PC-9 (cell line): Measurements from ENCODE around the gene USP8. TPM values are rescaled to one million over a fixed set of nuclear protein-coding genes. Genes with fewer than 3 reads are reported as not detected.

Source experiments
- BruUV-seq: library from RNA; stranded (reverse); fragments of 400-500 nt; replicated peaks from 2 replicates; lab custom pipeline; 2021; lab: Mats Ljungman, UMichigan
- CTCF ChIA-PET: fragments of 300-600 bp; sonication (Branson Sonifier 250); formaldehyde crosslinking; loops from one replicate; lab custom pipeline; 2022; ENCODE audit warnings: antibody characterized with exemption; lab: Charles Lee
- POLR2A ChIA-PET: fragments of 300-600 bp; sonication (Branson Sonifier 250); formaldehyde crosslinking; loops from one replicate; lab custom pipeline; 2022; ENCODE audit warnings: antibody characterized with exemption; ENCODE audit not compliant: unreplicated experiment; lab: Charles Lee
- DNase-seq, 2 experiments: peaks; one replicate each; pipeline versions ENCODE4 v3.0.0 to v3.0.0-alpha.2; 2015 to 2022; ENCODE audit warnings: mixed read lengths in 1 of 2
- H2AFZ ChIP-seq: fragments of 200-600 bp; sonication (generic); 2 replicates; pipeline ENCODE4 v1.8.1; 2017; ENCODE audit warnings: antibody characterized with exemption
- H3F3A ChIP-seq: fragments of 200-600 bp; sonication (generic); 2 replicates; pipeline ENCODE4 v1.8.1; 2017; ENCODE audit warnings: antibody characterized with exemption, mild to moderate bottlenecking, low read depth; ENCODE audit not compliant: insufficient read depth
- H3K27ac ChIP-seq: fragments of 200-600 bp; sonication (generic); 2 replicates; pipeline ENCODE4 v1.6.1; 2016; ENCODE audit warnings: mixed run types
- H3K27me3 ChIP-seq: fragments of 200-600 bp; sonication (generic); 2 replicates; pipeline ENCODE4 v1.6.1; 2016; ENCODE audit warnings: low read depth, mixed run types; ENCODE audit not compliant: insufficient read depth
- H3K36me3 ChIP-seq: fragments of 200-600 bp; sonication (generic); 2 replicates; pipeline ENCODE4 v1.6.1; 2016; ENCODE audit warnings: low read depth, mixed run types
- H3K4me1 ChIP-seq: fragments of 200-600 bp; sonication (generic); replicated peaks from 2 replicates; pipeline ENCODE4 v1.6.1; 2016; ENCODE audit warnings: mixed run types; ENCODE audit not compliant: insufficient read depth
- H3K4me2 ChIP-seq: fragments of 200-600 bp; sonication (generic); 2 replicates; pipeline ENCODE4 v1.6.1; 2017; ENCODE audit warnings: mixed run types
- H3K4me3 ChIP-seq: fragments of 200-600 bp; sonication (generic); 2 replicates; pipeline ENCODE4 v1.6.1; 2016; ENCODE audit warnings: mixed run types
- H3K79me2 ChIP-seq: fragments of 200-600 bp; sonication (generic); 2 replicates; pipeline ENCODE4 v1.6.1; 2017; ENCODE audit warnings: low read depth, mixed run types
- H3K9me2 ChIP-seq: fragments of 200-600 bp; sonication (generic); 2 replicates; pipeline ENCODE4 v1.8.1; 2017; ENCODE audit warnings: mild to moderate bottlenecking; ENCODE audit not compliant: insufficient read depth
- H3K9me3 ChIP-seq: fragments of 200-600 bp; sonication (generic); 2 replicates; pipeline ENCODE4 v1.8.1; 2016; ENCODE audit warnings: low read depth; ENCODE audit not compliant: insufficient read depth
- H4K20me1 ChIP-seq: fragments of 200-600 bp; sonication (generic); 2 replicates; pipeline ENCODE4 v1.8.1; 2017; ENCODE audit not compliant: insufficient read depth
- EZH2 ChIP-seq: fragments of 200-600 bp; sonication (generic); IDR thresholded peaks from 2 replicates; pipeline ENCODE4 v1.8.0; 2017; ENCODE audit warnings: antibody characterized with exemption, low read depth
- intact Hi-C: fragments of 100-400 bp; cut with micrococcal nuclease; formaldehyde crosslinking; loops from one replicate; pipeline ENCODE4 v1.10.0; 2022; ENCODE audit not compliant: unreplicated experiment
- total RNA-seq: library from RNA; stranded (reverse); gene quantifications from 2 replicates; pipeline ENCODE4 v1.2.3, GENCODE V29; 2021
- TF ChIP-seq, protein P1 (sequence below): fragments of 200-600 bp; sonication (generic); conservative IDR thresholded peaks from 2 replicates; pipeline ENCODE4 v1.6.1; 2017; ENCODE audit warnings: mixed run types, antibody characterized with exemption, mild to moderate bottlenecking, moderate library complexity

The USP8 gene
- total RNA-seq, 1 experiment from 2014 or later: 70.7 TPM

DNA sequence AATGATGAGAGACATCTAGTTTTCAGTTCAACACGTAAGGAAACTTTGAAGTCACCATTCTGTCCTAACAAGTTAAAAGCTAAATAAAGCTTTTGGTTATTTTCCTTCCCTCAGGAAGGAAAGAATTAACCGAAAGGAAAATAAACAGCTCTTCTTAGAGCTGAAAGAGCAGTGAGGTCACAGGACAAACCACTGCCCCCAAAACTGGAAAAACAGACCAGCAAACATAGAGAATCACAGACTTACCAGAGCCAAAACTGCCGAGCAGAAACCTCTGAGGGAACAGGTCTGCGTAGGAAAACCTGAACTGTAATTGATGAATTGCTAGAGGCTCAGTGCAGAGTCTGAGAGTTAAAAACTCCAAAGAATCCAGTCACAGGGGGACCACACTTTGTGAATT, 107.6 kb downstream of the USP8 start:
- H2AFZ ChIP-seq: no peak overlapping the region
- H3K36me3 ChIP-seq: no peaks in the 10 kb centered on the region
- no peaks in the 10 kb centered on the region for H3K27me3 ChIP-seq
- no peak overlapping the region for H3K27ac ChIP-seq
- intact Hi-C loops: no loop called here
- H3K4me1 ChIP-seq: no peaks in the 10 kb centered on the region
- no peaks in the 10 kb centered on the region for H3F3A ChIP-seq
- H3K4me3 ChIP-seq: no peak overlapping the region
- TF ChIP-seq EZH2: no peak
- CTCF ChIA-PET: no interaction called here
- no peak for DNase-seq
- no peaks in the 10 kb centered on the region for H4K20me1 ChIP-seq
- no TSS peak for BruUV-seq
- no peaks in the 10 kb centered on the region for H3K9me2 ChIP-seq
- POLR2A ChIA-PET: no interaction called here
- no peak overlapping the region for H3K4me2 ChIP-seq
- H3K9me3 ChIP-seq: no peaks in the 10 kb centered on the region
- H3K79me2 ChIP-seq: no peaks in the 10 kb centered on the region

DNA sequence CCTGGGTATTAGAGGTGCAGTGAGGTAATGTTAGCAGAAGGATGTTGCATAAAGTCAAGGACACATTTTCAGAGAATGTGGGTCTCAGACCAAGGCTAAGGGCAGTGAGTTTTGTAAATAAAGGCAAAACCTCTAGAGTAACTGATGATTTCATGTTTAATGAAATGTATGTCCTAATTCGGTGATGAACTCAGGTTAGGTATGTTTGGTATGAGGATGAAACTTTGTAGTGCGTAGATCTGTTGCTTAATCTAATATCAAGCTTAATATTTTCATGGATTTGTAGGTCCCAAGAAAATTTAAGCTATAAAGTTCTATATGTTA, 118.6 kb downstream of the USP8 start:
- H3K27me3 ChIP-seq: no peaks in the 10 kb centered on the region
- no peak overlapping the region for H3K4me3 ChIP-seq
- no peaks in the 10 kb centered on the region for H3F3A ChIP-seq
- BruUV-seq: no TSS peak
- H3K36me3 ChIP-seq: no peaks in the 10 kb centered on the region
- no peak overlapping the region for H3K4me2 ChIP-seq
- intact Hi-C loops: no loop called here
- peak in 1 of 2 experiments; percentile 50 for DNase-seq
- POLR2A ChIA-PET: no interaction called here
- H3K9me3 ChIP-seq: no peaks in the 10 kb centered on the region
- CTCF ChIA-PET: no interaction called here
- no peaks in the 10 kb centered on the region for H3K9me2 ChIP-seq
- no peaks in the 10 kb centered on the region for H3K79me2 ChIP-seq
- H3K27ac ChIP-seq: no peak overlapping the region
- no peaks in the 10 kb centered on the region for H4K20me1 ChIP-seq
- no peak for TF ChIP-seq EZH2
- TF ChIP-seq, protein P1, sequence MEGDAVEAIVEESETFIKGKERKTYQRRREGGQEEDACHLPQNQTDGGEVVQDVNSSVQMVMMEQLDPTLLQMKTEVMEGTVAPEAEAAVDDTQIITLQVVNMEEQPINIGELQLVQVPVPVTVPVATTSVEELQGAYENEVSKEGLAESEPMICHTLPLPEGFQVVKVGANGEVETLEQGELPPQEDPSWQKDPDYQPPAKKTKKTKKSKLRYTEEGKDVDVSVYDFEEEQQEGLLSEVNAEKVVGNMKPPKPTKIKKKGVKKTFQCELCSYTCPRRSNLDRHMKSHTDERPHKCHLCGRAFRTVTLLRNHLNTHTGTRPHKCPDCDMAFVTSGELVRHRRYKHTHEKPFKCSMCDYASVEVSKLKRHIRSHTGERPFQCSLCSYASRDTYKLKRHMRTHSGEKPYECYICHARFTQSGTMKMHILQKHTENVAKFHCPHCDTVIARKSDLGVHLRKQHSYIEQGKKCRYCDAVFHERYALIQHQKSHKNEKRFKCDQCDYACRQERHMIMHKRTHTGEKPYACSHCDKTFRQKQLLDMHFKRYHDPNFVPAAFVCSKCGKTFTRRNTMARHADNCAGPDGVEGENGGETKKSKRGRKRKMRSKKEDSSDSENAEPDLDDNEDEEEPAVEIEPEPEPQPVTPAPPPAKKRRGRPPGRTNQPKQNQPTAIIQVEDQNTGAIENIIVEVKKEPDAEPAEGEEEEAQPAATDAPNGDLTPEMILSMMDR: no peak
- no peak overlapping the region for H2AFZ ChIP-seq
- no peaks in the 10 kb centered on the region for H3K4me1 ChIP-seq

DNA sequence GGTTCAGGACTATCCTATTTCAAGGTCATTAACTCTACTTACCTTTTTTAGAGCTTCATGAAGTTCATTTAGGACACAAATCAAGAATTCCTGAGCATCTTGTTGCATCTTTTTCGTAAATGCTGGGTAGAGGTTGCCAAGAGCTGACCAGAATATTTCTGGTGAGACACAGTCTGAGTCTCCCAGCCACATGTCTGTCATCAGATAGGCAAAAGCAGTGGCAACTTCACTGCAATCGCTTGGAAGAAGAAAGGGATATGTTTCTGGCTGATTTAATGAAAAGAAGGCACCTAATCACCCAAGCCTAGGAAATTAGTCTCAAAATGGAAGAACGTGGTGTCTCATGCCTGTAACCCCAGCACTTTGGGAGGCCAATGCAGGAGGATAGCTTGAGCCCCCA, 119.4 kb downstream of the USP8 start:
- CTCF ChIA-PET: no interaction called here

DNA sequence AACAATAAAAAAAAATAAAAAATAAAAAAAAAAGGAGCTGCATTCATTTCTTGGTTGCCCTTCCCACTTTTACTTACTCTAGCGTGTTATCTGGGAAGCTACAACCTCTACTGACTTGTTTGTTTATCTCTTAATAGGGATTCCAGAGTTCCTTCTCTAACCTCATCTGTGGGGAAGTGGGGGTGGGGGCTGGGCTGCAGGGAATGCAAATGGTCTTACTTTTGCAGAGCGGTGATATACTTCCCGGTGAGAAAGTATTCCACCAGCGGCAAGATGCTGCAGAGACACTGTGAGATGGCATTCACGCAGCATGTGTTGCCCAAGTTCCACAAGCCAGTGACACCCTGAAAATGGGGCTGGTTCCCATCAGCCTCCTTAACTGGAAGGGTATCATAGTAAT, 120.2 kb downstream of the USP8 start:
- intact Hi-C loops: no loop called here
- no TSS peak for BruUV-seq
- Histone ChIP-seq H3K27me3 (no peaks in the 10 kb centered on the region), H3K27ac (no peak overlapping the region), H3K9me2 (no peaks in the 10 kb centered on the region), H3K4me1 (no peaks in the 10 kb centered on the region), H3K36me3 (no peaks in the 10 kb centered on the region), H2AFZ (no peak overlapping the region), H3F3A (no peaks in the 10 kb centered on the region), H3K4me2 (no peak overlapping the region), H3K79me2 (no peaks in the 10 kb centered on the region), H4K20me1 (no peaks in the 10 kb centered on the region), H3K9me3 (no peaks in the 10 kb centered on the region), H3K4me3 (no peak overlapping the region)
- no peak for DNase-seq
- POLR2A ChIA-PET: no interaction called here
- TF ChIP-seq, protein P1: no peak
- TF ChIP-seq EZH2: no peak
- CTCF ChIA-PET: no interaction called here

More for the DNA sequence above, 119.4 kb downstream of the USP8 start:
- intact Hi-C loops: no loop called here
- no TSS peak for BruUV-seq
- TF ChIP-seq, protein P1: no peak
- no peak for TF ChIP-seq EZH2
- H3K27me3 ChIP-seq: no peaks in the 10 kb centered on the region
- no peak overlapping the region for H3K27ac ChIP-seq
- H2AFZ ChIP-seq: no peak overlapping the region
- H3K4me3 ChIP-seq: no peak overlapping the region
- no peaks in the 10 kb centered on the region for H4K20me1 ChIP-seq
- DNase-seq: no peak
- H3K36me3 ChIP-seq: no peaks in the 10 kb centered on the region
- H3K4me1 ChIP-seq: no peaks in the 10 kb centered on the region
- no peaks in the 10 kb centered on the region for H3K9me2 ChIP-seq
- no peak overlapping the region for H3K4me2 ChIP-seq
- no peaks in the 10 kb centered on the region for H3K79me2 ChIP-seq
- H3K9me3 ChIP-seq: no peaks in the 10 kb centered on the region
- POLR2A ChIA-PET: no interaction called here
- no peaks in the 10 kb centered on the region for H3F3A ChIP-seq
